Cardiac fibroblast (primary cell): ENCODE measurements around the gene SLC4A8.
A peak's percentile ranks its signal among the peaks of the same experiment; 100 is the strongest.

Source experiments
- DNase-seq, 2 donors: peaks; one replicate each; pipeline versions ENCODE4 v3.0.0 to v3.0.0-alpha.2; 2010; ENCODE audit warnings: low read depth in 2 of 2
- H3K4me3 ChIP-seq, 2 donors: replicated peaks in 1 of 2; 1 replicate in 1 of 2; 2 replicates in 1 of 2; pipeline ENCODE4 v1.5.1; 2011; ENCODE audit warnings: low read depth in 2 of 2, low read length in 2 of 2, mild to moderate bottlenecking in 2 of 2, moderate library complexity in 1 of 2
- TF ChIP-seq, protein P1 (sequence below): IDR thresholded peaks from one replicate; pipeline ENCODE4 v1.5.1; 2011; ENCODE audit warnings: low read depth, mild to moderate bottlenecking, low read length, inconsistent platforms

Gene SLC4A8

DNA sequence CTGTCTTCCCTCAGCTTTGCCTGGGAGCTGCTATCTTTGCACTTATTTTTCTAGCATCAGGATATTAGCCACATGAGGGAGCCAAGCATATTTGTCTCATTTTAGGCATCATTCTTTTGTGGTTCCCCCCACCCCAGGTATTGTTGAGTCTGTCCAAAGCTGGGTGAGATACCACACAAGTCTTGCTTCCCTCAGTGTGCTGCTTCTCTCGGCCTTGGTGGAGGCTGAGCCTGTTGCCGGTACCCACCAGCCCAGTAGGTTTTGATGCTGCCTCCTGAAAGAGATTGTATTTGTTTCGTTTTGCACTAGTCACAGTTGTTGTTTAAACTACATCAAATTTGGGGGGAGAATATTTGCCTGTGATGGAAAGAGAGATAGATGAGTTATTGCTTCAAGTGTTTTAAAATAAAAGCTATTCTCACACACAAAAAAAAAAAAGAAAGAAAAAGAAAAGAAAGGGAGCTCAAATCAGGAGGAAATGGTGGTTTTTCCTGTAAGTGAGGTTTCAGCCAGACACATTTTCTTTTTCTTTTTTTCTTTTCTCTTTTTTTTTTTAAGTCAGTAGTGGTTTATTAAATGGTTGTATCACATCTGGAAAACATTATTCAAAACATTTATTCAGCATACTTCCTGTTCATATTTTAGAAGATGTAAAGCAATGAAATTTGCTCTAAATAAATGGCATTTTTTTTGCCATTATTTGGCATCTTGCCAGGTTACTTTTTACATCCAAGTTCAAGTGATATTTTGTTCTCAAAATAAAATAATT is 58.5 kb downstream of the SLC4A8 start:
- TF ChIP-seq, protein P1, sequence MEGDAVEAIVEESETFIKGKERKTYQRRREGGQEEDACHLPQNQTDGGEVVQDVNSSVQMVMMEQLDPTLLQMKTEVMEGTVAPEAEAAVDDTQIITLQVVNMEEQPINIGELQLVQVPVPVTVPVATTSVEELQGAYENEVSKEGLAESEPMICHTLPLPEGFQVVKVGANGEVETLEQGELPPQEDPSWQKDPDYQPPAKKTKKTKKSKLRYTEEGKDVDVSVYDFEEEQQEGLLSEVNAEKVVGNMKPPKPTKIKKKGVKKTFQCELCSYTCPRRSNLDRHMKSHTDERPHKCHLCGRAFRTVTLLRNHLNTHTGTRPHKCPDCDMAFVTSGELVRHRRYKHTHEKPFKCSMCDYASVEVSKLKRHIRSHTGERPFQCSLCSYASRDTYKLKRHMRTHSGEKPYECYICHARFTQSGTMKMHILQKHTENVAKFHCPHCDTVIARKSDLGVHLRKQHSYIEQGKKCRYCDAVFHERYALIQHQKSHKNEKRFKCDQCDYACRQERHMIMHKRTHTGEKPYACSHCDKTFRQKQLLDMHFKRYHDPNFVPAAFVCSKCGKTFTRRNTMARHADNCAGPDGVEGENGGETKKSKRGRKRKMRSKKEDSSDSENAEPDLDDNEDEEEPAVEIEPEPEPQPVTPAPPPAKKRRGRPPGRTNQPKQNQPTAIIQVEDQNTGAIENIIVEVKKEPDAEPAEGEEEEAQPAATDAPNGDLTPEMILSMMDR = no peak
- peak; percentile 12 to 24 for DNase-seq
- H3K4me3 ChIP-seq = no peak overlapping the region

DNA sequence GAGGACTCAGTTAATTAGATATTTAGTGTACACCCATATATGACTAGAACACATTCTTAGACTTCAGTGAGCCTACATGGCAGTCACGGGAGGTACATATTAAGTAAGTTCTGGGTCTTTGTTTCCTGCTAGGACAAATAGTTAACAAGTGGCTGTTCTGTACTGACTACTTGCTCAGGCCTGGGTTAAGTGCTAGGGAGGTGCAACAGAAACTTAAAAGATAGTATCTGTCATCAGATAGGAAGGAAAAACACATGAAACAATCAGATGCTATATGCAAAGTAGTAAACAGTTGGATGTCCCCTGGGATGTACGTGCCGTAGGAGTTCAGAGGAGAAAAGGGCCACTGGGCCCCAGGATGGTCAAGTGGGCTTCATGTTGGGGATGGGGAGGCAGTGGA is 59.5 kb downstream of the SLC4A8 start:
- TF ChIP-seq, protein P1 = no peak
- H3K4me3 ChIP-seq = no peak overlapping the region
- no peak for DNase-seq

DNA sequence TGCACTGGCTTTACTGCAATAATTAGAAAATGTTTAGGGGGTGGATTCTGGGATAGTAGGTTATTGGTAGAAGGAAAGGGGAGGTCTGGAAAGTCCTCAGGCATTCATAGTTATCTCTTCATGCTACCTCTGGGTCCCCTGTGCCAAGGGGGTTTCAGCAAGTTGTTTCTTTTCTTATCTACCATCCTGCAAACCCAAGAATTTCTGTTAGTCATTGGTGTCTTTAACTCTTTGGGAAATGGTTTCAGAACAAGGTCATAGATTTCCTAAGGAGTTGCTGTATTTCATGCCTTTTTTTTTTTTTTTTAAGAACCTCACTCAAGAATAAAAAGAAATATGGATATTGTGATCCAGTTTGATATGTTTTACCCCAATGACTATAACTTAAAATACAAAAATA is 63.6 kb downstream of the SLC4A8 start:
- DNase-seq = no peak
- TF ChIP-seq, protein P1 = no peak
- H3K4me3 ChIP-seq = no peak overlapping the region

DNA sequence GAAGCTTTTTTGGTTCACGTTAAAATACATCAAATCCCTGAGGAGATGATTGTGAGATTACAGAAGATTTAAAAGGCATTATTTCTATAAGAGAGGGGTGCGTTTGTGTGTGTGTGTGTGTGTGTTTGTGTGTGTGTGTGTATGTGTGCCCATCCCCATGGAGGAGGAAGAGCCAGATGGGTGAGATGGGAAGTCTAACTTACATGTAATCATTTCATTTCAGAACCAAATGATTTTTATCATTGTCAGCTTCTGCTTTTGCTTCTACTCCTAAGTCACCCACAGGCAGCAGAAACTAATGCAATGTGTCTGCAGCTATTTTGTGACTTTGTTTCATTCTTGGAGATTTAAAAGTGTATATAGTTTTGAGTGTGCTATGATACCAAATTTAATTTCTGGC is 68.7 kb downstream of the SLC4A8 start:
- TF ChIP-seq, protein P1 = no peak
- no peak for DNase-seq
- no peak overlapping the region for H3K4me3 ChIP-seq

DNA sequence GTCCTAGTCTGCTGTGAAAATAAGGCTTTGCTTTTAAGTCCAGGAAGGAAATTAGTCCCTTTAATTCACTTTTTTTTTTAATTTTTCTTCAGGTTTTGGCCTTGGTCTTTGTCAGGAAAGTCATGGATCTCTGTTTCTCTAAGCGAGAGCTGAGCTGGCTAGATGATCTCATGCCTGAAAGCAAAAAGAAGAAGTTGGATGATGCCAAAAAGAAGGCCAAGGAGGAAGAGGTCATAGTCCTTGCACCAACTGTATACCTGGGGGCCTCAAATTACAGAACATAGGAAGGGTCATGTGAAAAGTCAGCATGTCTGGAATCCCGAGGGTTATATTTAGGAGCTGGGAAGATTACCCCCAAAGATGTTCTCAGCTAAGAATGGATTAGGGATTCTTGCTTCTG is 72.3 kb downstream of the SLC4A8 start:
- TF ChIP-seq, protein P1 = no peak
- no peak for DNase-seq
- H3K4me3 ChIP-seq = no peak overlapping the region

DNA sequence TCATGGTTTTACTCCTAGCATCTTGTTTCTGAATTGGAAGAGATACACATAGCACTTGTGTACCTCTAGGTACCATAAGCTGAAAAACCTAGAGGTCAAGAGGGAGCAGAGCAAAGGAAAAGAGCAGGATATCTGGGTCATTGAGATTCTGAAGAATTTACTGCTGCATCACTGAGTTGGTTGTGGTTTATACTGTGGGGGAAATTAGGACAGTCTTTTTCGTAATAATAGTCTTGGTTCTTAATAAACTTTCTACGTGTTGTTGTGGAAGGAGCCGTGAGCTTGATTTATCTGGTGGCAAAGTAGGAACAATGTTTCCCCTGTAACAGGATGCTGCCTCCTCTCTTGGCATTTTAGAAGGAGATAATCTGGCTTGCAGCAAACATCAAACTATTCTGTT is 80.2 kb downstream of the SLC4A8 start:
- TF ChIP-seq, protein P1 = no peak
- H3K4me3 ChIP-seq = no peak overlapping the region
- no peak for DNase-seq
